HCT116 (cell line): Measurements from ENCODE around the gene KLF6. TPM values are rescaled to one million over a fixed set of nuclear protein-coding genes. Genes with fewer than 3 reads are reported as not detected.

ENCODE experiments used
- ATAC-seq: fragments of 200-7000 bp; cut with Tn5 transposase; 2 replicates; pipeline ENCODE4 v1.9.1; 2020; ENCODE audit warnings: mild to moderate bottlenecking, moderate library complexity
- BruUV-seq: library from RNA; stranded (reverse); fragments of 400-500 nt; replicated peaks from 2 replicates; lab custom pipeline; 2021; lab: Mats Ljungman, UMichigan
- CTCF ChIA-PET: fragments of 300-600 bp; sonication (Branson Sonifier 250); formaldehyde crosslinking; loops from one replicate; lab custom pipeline; 2021; ENCODE audit warnings: antibody characterized with exemption; lab: Charles Lee
- POLR2A ChIA-PET: fragments of 300-600, 350-600 bp; sonication (Branson Sonifier 250); formaldehyde crosslinking; loops from one replicate; lab custom pipeline; 2021; ENCODE audit warnings: antibody characterized with exemption; lab: Charles Lee
- RAD21 ChIA-PET, 2 experiments: fragments of 300-600 bp; sonication (Branson Sonifier 250); formaldehyde crosslinking; loops; one replicate each; lab custom pipeline; 2023; ENCODE audit warnings: low total read pairs in 2 of 2; ENCODE audit not compliant: uncharacterized antibody in 2 of 2, unreplicated experiment in 2 of 2, low non-redundant PET in 1 of 2; lab: Charles Lee
- DNase-seq: peaks from one replicate; pipeline ENCODE4 v3.0.0-alpha.2; 2010; ENCODE audit warnings: low read depth, low spot score
- H2AFZ ChIP-seq: fragments of 200-600 bp; shearing (Covaris generic), sonication (generic); 2 replicates; pipeline ENCODE4 v1.6.1; 2017; ENCODE audit warnings: low read depth, mixed run types, mixed read lengths, antibody characterized with exemption, low read length; ENCODE audit not compliant: poor library complexity, severe bottlenecking
- H3K27ac ChIP-seq: 2 replicates; pipeline ENCODE4 v1.5.1; 2012; ENCODE audit warnings: low read depth, low read length
- H3K27me3 ChIP-seq: fragments of 200-600 bp; sonication (generic); 2 replicates; pipeline ENCODE4 v1.6.1; 2016; ENCODE audit warnings: mixed run types, low read length, mixed read lengths; ENCODE audit not compliant: insufficient read depth
- H3K36me3 ChIP-seq, 2 experiments: fragments of 200-500 bp in 1 of 2; fragments of 200-600 bp in 1 of 2; sonication (Bioruptor generic) in 1 of 2; sonication (generic) in 1 of 2; 2 replicates each; pipeline versions ENCODE4 v1.5.1 to v1.6.1; 2014 to 2016; ENCODE audit warnings: low read length in 2 of 2, inconsistent platforms in 1 of 2, mixed read lengths in 1 of 2, mixed run types in 1 of 2; ENCODE audit not compliant: insufficient read depth in 2 of 2, control insufficient read depth in 1 of 2
- H3K4me1 ChIP-seq, 2 experiments: fragments of 200-600 bp in 1 of 2; sonication (generic) in 1 of 2; 2 replicates each; pipeline versions ENCODE4 v1.5.1 to v1.6.1; 2012 to 2017; ENCODE audit warnings: low read length in 2 of 2, inconsistent platforms in 1 of 2, mild to moderate bottlenecking in 1 of 2, mixed read lengths in 1 of 2, mixed run types in 1 of 2, moderate library complexity in 1 of 2; ENCODE audit not compliant: insufficient read depth in 2 of 2, control insufficient read depth in 1 of 2
- H3K4me2 ChIP-seq: fragments of 200-600 bp; sonication (generic); 2 replicates; pipeline ENCODE4 v1.6.1; 2017; ENCODE audit warnings: mixed run types, low read length, mixed read lengths
- H3K4me3 ChIP-seq, 2 experiments: fragments of 200-600 bp in 1 of 2; sonication (generic) in 1 of 2; replicated peaks in 1 of 2; 2 replicates each; pipeline ENCODE4 v1.5.1; 2011 to 2016; ENCODE audit warnings: low read length in 2 of 2, control low read depth in 1 of 2, low read depth in 1 of 2, mild to moderate bottlenecking in 1 of 2, mixed read lengths in 1 of 2, mixed run types in 1 of 2
- H3K79me2 ChIP-seq: fragments of 200-600 bp; sonication (generic); 2 replicates; pipeline ENCODE4 v1.6.1; 2017; ENCODE audit warnings: mild to moderate bottlenecking, mixed run types, low read length, moderate library complexity, mixed read lengths; ENCODE audit not compliant: insufficient read depth
- H3K9ac ChIP-seq: fragments of 200-600 bp; sonication (generic); 2 replicates; pipeline ENCODE4 v1.6.1; 2016; ENCODE audit warnings: low read length, mixed read lengths
- H3K9me2 ChIP-seq: fragments of 200-600 bp; sonication (generic), shearing (Covaris generic); 2 replicates; pipeline ENCODE4 v1.6.1; 2017; ENCODE audit warnings: mixed run types, mild to moderate bottlenecking, moderate library complexity; ENCODE audit not compliant: insufficient read depth
- H3K9me3 ChIP-seq, 2 experiments: fragments of 200-500 bp in 1 of 2; fragments of 200-600 bp in 1 of 2; sonication (Bioruptor generic) in 1 of 2; sonication (generic) in 1 of 2; 2 replicates each; pipeline ENCODE4 v1.6.1; 2014 to 2017; ENCODE audit warnings: low read length in 2 of 2, mixed read lengths in 2 of 2, inconsistent platforms in 1 of 2, low read depth in 1 of 2, mild to moderate bottlenecking in 1 of 2, mixed run types in 1 of 2, moderate library complexity in 1 of 2; ENCODE audit not compliant: control insufficient read depth in 1 of 2, insufficient read depth in 1 of 2
- H4K20me1 ChIP-seq: fragments of 200-600 bp; sonication (generic), shearing (Covaris generic); 2 replicates; pipeline ENCODE4 v1.6.1; 2017; ENCODE audit warnings: mixed run types, mild to moderate bottlenecking, moderate library complexity; ENCODE audit not compliant: insufficient read depth
- ATF3 ChIP-seq: IDR thresholded peaks from 2 replicates; pipeline ENCODE4 v1.6.1; 2012
- CBX3 ChIP-seq: IDR thresholded peaks from 2 replicates; pipeline ENCODE4 v1.6.1; 2012; ENCODE audit warnings: low read depth
- CEBPB ChIP-seq: IDR thresholded peaks from 2 replicates; pipeline ENCODE4 v1.6.1; 2012; ENCODE audit warnings: low read depth
- CTCF ChIP-seq, 3 experiments: fragments of 200-600 bp in 1 of 3; sonication (generic) in 1 of 3; IDR thresholded peaks in 2 of 3; conservative IDR thresholded peaks in 1 of 3; 2 replicates each; pipeline ENCODE4 v1.5.1; 2012 to 2017; ENCODE audit warnings: low read depth in 2 of 3, low read length in 2 of 3, antibody characterized with exemption in 1 of 3, borderline replicate concordance in 1 of 3, control low read depth in 1 of 3, mild to moderate bottlenecking in 1 of 3, mixed read lengths in 1 of 3, mixed run types in 1 of 3, moderate library complexity in 1 of 3; ENCODE audit not compliant: insufficient read depth in 1 of 3
- ELF1 ChIP-seq: IDR thresholded peaks from 2 replicates; pipeline ENCODE4 v1.6.1; 2012; ENCODE audit warnings: low read depth, borderline replicate concordance
- EZH2 ChIP-seq: fragments of 200-600 bp; sonication (generic); IDR thresholded peaks from 2 replicates; pipeline ENCODE4 v1.6.1; 2017; ENCODE audit warnings: antibody characterized with exemption, mixed run types
- FOSL1 ChIP-seq: IDR thresholded peaks from 2 replicates; pipeline ENCODE4 v1.6.1; 2012; ENCODE audit warnings: low read depth
- JUND ChIP-seq: IDR thresholded peaks from 2 replicates; pipeline ENCODE4 v1.6.1; 2012
- POLR2A ChIP-seq: IDR thresholded peaks from 2 replicates; pipeline ENCODE4 v1.7.0; 2011; ENCODE audit warnings: borderline replicate concordance; ENCODE audit not compliant: insufficient read depth, insufficient read length; ENCODE audit errors: extremely low read depth
- POLR2AphosphoS5 ChIP-seq: IDR thresholded peaks from 2 replicates; pipeline ENCODE4 v1.6.1; 2011; ENCODE audit warnings: mild to moderate bottlenecking, low read depth, low read length, moderate library complexity
- RAD21 ChIP-seq: IDR thresholded peaks from 2 replicates; pipeline ENCODE4 v1.6.1; 2012; ENCODE audit warnings: low read depth, mild to moderate bottlenecking
- REST ChIP-seq: IDR thresholded peaks from 2 replicates; pipeline ENCODE4 v1.6.1; 2012; ENCODE audit warnings: low read depth
- SIN3A ChIP-seq: IDR thresholded peaks from 2 replicates; pipeline ENCODE4 v1.6.1; 2012; ENCODE audit warnings: low read depth
- SRF ChIP-seq: IDR thresholded peaks from 2 replicates; pipeline ENCODE4 v1.6.1; 2012; ENCODE audit warnings: low read depth
- TCF7L2 ChIP-seq: IDR thresholded peaks from 2 replicates; pipeline ENCODE4 v1.7.0; 2011; ENCODE audit warnings: borderline replicate concordance, inconsistent platforms; ENCODE audit not compliant: insufficient read depth, insufficient read length; ENCODE audit errors: extremely low read depth
- ZFX ChIP-seq: fragments of 450-650 bp; IDR thresholded peaks from 2 replicates; pipeline ENCODE4 v1.6.1; 2017
- ZNF274 ChIP-seq: fragments of 200-500 bp; sonication (Bioruptor generic); IDR thresholded peaks from 2 replicates; pipeline ENCODE4 v1.6.1; 2014; ENCODE audit warnings: mild to moderate bottlenecking, low read depth, low read length, inconsistent platforms
- intact Hi-C: fragments of 100-400 bp; cut with micrococcal nuclease; formaldehyde crosslinking; loops from 2 replicates; pipeline ENCODE4 v1.10.0; 2022
- total RNA-seq: library from RNA; stranded (reverse); gene quantifications from one replicate; pipeline ENCODE4 v1.2.1, GENCODE V29; 2021; ENCODE audit not compliant: unreplicated experiment
- TF ChIP-seq, protein P1 (sequence below): IDR thresholded peaks from 2 replicates; pipeline ENCODE4 v1.6.1; 2012

KLF6 gene
- total RNA-seq, 1 experiment from 2014 or later = 82.2 TPM

DNA sequence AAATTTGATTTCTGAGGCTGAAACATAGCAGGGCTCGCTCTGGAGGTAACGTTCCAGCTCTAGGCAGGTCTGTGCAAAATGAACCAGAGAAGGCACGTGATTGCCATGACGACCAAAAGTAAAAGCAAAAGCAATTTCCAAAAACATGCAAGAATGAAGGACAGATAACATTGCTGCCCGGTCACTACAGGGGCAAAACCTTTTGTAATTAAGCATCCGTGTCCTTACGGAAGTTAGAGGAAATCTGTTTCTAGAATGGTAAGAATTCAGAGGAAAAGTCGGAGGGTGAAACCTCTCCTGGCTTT is 2.9 kb downstream of the KLF6 start (continued):
- no peak for TF ChIP-seq CTCF (IDR thresholded peaks at IDR 0.05 in 2 of 3, conservative IDR thresholded peaks at IDR 0.05 in 1 of 3; ENCODE audit: borderline replicate concordance in 1 of 3, insufficient read depth in 1 of 3, low read depth in 2 of 3, low read length in 2 of 3)
- no peak for TF ChIP-seq ZNF274
- TF ChIP-seq REST = no peak
- no peak for TF ChIP-seq SRF

GRCh38 chr10:3781468-3782145 is 3.4 kb downstream of the KLF6 start:
- DNase-seq (no peak), ATAC-seq (no peak)
- no peaks in the 10 kb centered on the region for H3K27me3 ChIP-seq
- BruUV-seq = no TSS peak
- H3K9ac ChIP-seq = peak overlapping the region; percentile 94; the same call in 1 of the 2 replicates
- H3K4me3 ChIP-seq = no peak overlapping the region
- peaks cover 56 to 78% of the 10 kb centered on the region in 2 experiments for H3K4me1 ChIP-seq
- peaks cover 31% of the 10 kb centered on the region; the same call in 1 of the 2 replicates for H4K20me1 ChIP-seq
- no peaks in the 10 kb centered on the region for H3K9me2 ChIP-seq
- CTCF ChIA-PET = no interaction called here
- POLR2A ChIA-PET = interaction anchor here (1.9 to 2.0 kb wide), 2 partner anchors 19 to 24 kb away, joined by 7 read pairs; no protein-coding TSS in a partner anchor
- TF ChIP-seq ZNF274 (no peak), CEBPB (no peak), FOSL1 (no peak), ELF1 (no peak), RAD21 (no peak), ATF3 (no peak), SIN3A (no peak), ZFX (no peak), TCF7L2 (no peak), CBX3 (no peak), EZH2 (no peak), JUND (no peak), POLR2AphosphoS5 (no peak; the same call in 1 of the 2 replicates), POLR2A (no peak)
- TF ChIP-seq, protein P1, sequence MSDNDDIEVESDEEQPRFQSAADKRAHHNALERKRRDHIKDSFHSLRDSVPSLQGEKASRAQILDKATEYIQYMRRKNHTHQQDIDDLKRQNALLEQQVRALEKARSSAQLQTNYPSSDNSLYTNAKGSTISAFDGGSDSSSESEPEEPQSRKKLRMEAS = no peak
- peaks cover 78% of the 10 kb centered on the region for H3K79me2 ChIP-seq
- peak overlapping the region; percentile 96 for H3K27ac ChIP-seq
- peaks cover 46 to 60% of the 10 kb centered on the region in 2 experiments for H3K36me3 ChIP-seq
- peak overlapping the region; percentile 93 for H3K4me2 ChIP-seq
- no peak overlapping the region for H2AFZ ChIP-seq
- RAD21 ChIA-PET = no interaction called here
- no peaks in the 10 kb centered on the region for H3K9me3 ChIP-seq
- intact Hi-C loops = loop anchor here (2.0 to 10.0 kb wide), 2 partner anchors 71 to 373 kb away; no protein-coding TSS in a partner anchor
